Hepatocyte (in vitro differentiated cells): ENCODE results near the gene SLC45A3. TPM values are rescaled to one million over a fixed set of nuclear protein-coding genes. Genes with fewer than 3 reads are reported as not detected.
A peak's percentile ranks its signal among the peaks of the same experiment; 100 is the strongest.

Source experiments
- DNase-seq: peaks from one replicate; pipeline ENCODE4 v3.0.0-alpha.2; 2016; ENCODE audit warnings: low spot score
- H2AFZ ChIP-seq: fragments of 200-600 bp; sonication (generic); 2 replicates; pipeline ENCODE4 v1.6.0; 2016; ENCODE audit warnings: antibody characterized with exemption, mild to moderate bottlenecking
- H3K27ac ChIP-seq: fragments of 200-600 bp; sonication (generic); 2 replicates; pipeline ENCODE4 v1.5.1; 2016; ENCODE audit warnings: mild to moderate bottlenecking
- H3K27me3 ChIP-seq: fragments of 200-600 bp; sonication (generic); 2 replicates; pipeline ENCODE4 v1.6.1; 2016
- H3K36me3 ChIP-seq: fragments of 200-600 bp; sonication (generic); replicated peaks from 2 replicates; pipeline ENCODE4 v1.5.1; 2016; ENCODE audit warnings: low read depth; ENCODE audit not compliant: insufficient read depth
- H3K4me1 ChIP-seq: fragments of 200-600 bp; sonication (generic); 2 replicates; pipeline ENCODE4 v1.5.1; 2016; ENCODE audit warnings: mild to moderate bottlenecking, moderate library complexity; ENCODE audit not compliant: insufficient read depth
- H3K4me2 ChIP-seq: fragments of 200-600 bp; sonication (generic); 2 replicates; pipeline ENCODE4 v1.6.0; 2016
- H3K4me3 ChIP-seq: fragments of 200-600 bp; sonication (generic); 2 replicates; pipeline ENCODE4 v1.5.1; 2016; ENCODE audit warnings: mild to moderate bottlenecking
- H3K79me2 ChIP-seq: fragments of 200-600 bp; sonication (generic); 2 replicates; pipeline ENCODE4 v1.6.0; 2017; ENCODE audit warnings: mild to moderate bottlenecking
- H3K9me2 ChIP-seq: fragments of 200-600 bp; sonication (generic); replicated peaks from 2 replicates; pipeline ENCODE4 v1.6.0; 2017; ENCODE audit warnings: mild to moderate bottlenecking; ENCODE audit not compliant: insufficient read depth
- H3K9me3 ChIP-seq: fragments of 200-600 bp; sonication (generic); 2 replicates; pipeline ENCODE4 v1.5.1; 2016; ENCODE audit warnings: low read depth, mild to moderate bottlenecking
- H4K20me1 ChIP-seq: fragments of 200-600 bp; sonication (generic); 2 replicates; pipeline ENCODE4 v1.6.0; 2016; ENCODE audit warnings: mild to moderate bottlenecking; ENCODE audit not compliant: insufficient read depth, poor library complexity, severe bottlenecking
- CTCF ChIP-seq: fragments of 200-600 bp; sonication (generic); IDR thresholded peaks from 2 replicates; pipeline ENCODE4 v1.5.1; 2016; ENCODE audit warnings: antibody characterized with exemption, mild to moderate bottlenecking; ENCODE audit not compliant: poor library complexity
- EZH2 ChIP-seq: fragments of 200-600 bp; sonication (generic); IDR thresholded peaks from 2 replicates; pipeline ENCODE4 v1.6.1; 2016; ENCODE audit warnings: antibody characterized with exemption, mild to moderate bottlenecking, borderline replicate concordance
- EZH2phosphoT487 ChIP-seq: fragments of 200-600 bp; sonication (generic); IDR thresholded peaks from one replicate; pipeline ENCODE4 v1.6.1; 2018; ENCODE audit warnings: antibody characterized with exemption, mild to moderate bottlenecking, low read depth, moderate library complexity; ENCODE audit not compliant: unreplicated experiment, severe bottlenecking
- WGBS: methylation state at CpG from one replicate; pipeline ENCODE4 v1.1.6; 2016; ENCODE audit warnings: low lambda C conversion rate; ENCODE audit errors: missing lambda C conversion rate; 5-methylcytosine and 5-hydroxymethylcytosine counted together
- polyA plus RNA-seq: library from polyadenylated mRNA; unstranded; fragments of >200 nt; fragmentation: Nextera tagmentation; extraction: Ambion mirVana; gene quantifications from 2 replicates; pipeline ENCODE4 v1.2.1, GENCODE V29; 2016
- total RNA-seq: library from RNA; depleted of rRNA; stranded (reverse); fragments of >200 nt; gene quantifications from 2 replicates; pipeline ENCODE4 v1.2.3, GENCODE V29; 2014

Gene SLC45A3
- total and polyA plus RNA-seq, 2 experiments from 2014 or later, result 4.6 to 12.2 TPM

GRCh38 chr1:205668951-205669340 lies 11.4 kb downstream of the SLC45A3 start:
- TF ChIP-seq CTCF, result peak; percentile 13
- no peak for TF ChIP-seq EZH2
- TF ChIP-seq EZH2phosphoT487, result no peak
- H3K4me1 ChIP-seq, result peaks cover 56% of the 10 kb centered on the region
- H3K27me3 ChIP-seq, result no peaks in the 10 kb centered on the region
- H3K27ac ChIP-seq, result no peak overlapping the region
- no peaks in the 10 kb centered on the region for H3K9me2 ChIP-seq
- no peak for DNase-seq
- 68% methylated on average over 5 of the region's 5 CpGs for WGBS
- no peaks in the 10 kb centered on the region for H3K36me3 ChIP-seq
- H4K20me1 ChIP-seq, result no peaks in the 10 kb centered on the region
- H3K79me2 ChIP-seq, result peaks cover 38% of the 10 kb centered on the region
- H3K4me3 ChIP-seq, result no peak overlapping the region
- no peak overlapping the region for H2AFZ ChIP-seq
- no peaks in the 10 kb centered on the region for H3K9me3 ChIP-seq
- no peak overlapping the region for H3K4me2 ChIP-seq

GRCh38 chr1:205667909-205668643 lies 12.2 kb downstream of the SLC45A3 start:
- TF ChIP-seq EZH2phosphoT487, result no peak
- peaks cover 50% of the 10 kb centered on the region for H3K4me1 ChIP-seq
- H3K27ac ChIP-seq, result no peak overlapping the region
- 88% methylated on average over 11 of the region's 11 CpGs for WGBS
- no peaks in the 10 kb centered on the region for H3K27me3 ChIP-seq
- no peaks in the 10 kb centered on the region for H3K36me3 ChIP-seq
- H2AFZ ChIP-seq, result no peak overlapping the region
- no peak for DNase-seq
- peaks cover 32% of the 10 kb centered on the region for H3K79me2 ChIP-seq
- no peak overlapping the region for H3K4me3 ChIP-seq
- no peak overlapping the region for H3K4me2 ChIP-seq
- no peaks in the 10 kb centered on the region for H3K9me2 ChIP-seq
- H4K20me1 ChIP-seq, result no peaks in the 10 kb centered on the region
- H3K9me3 ChIP-seq, result no peaks in the 10 kb centered on the region

- no peak overlapping the region for H3K27ac ChIP-seq
- no peak for TF ChIP-seq CTCF
- TF ChIP-seq EZH2phosphoT487, result no peak
- no peak for TF ChIP-seq EZH2
- no peaks in the 10 kb centered on the region for H3K36me3 ChIP-seq
- no peak overlapping the region for H2AFZ ChIP-seq
- peaks cover 32% of the 10 kb centered on the region for H3K79me2 ChIP-seq
- no peaks in the 10 kb centered on the region for H3K9me3 ChIP-seq
- no peak overlapping the region for H3K4me2 ChIP-seq
- H3K4me1 ChIP-seq, result peaks cover 37% of the 10 kb centered on the region
- no peak for DNase-seq
- 85% methylated on average over 6 of the region's 6 CpGs for WGBS
- no peaks in the 10 kb centered on the region for H4K20me1 ChIP-seq
- no peaks in the 10 kb centered on the region for H3K27me3 ChIP-seq
- H3K9me2 ChIP-seq, result no peaks in the 10 kb centered on the region
- no peak overlapping the region for H3K4me3 ChIP-seq
Measured at GRCh38 chr1:205666372-205667166, 13.7 kb downstream of the SLC45A3 start.
